Stimulated activated naive CD8-positive, alpha-beta T cell treated with anti-CD3 and anti-CD28 coated beads, Interleukin-15, amount 100 ng/mL, for 72 hours (primary cell): ENCODE data around the gene DCUN1D2.

Source experiments
- ATAC-seq: fragments of 150-1000 bp; cut with Tn5 transposase; 2 replicates; pipeline ENCODE4 v1.10.0; 2021; ENCODE audit warnings: mild to moderate bottlenecking, moderate library complexity
- DNase-seq, 2 donors: peaks; one replicate each; pipeline ENCODE4 v3.0.0; 2021 to 2022
- H3K27ac Mint-ChIP-seq, 2 donors: one replicate each; pipeline ENCODE4 v1.8.0; 2022; ENCODE audit warnings: mild to moderate bottlenecking in 2 of 2, mixed read lengths in 2 of 2, moderate library complexity in 2 of 2
- H3K27me3 Mint-ChIP-seq: one replicate; pipeline ENCODE4 v1.8.0; 2022; ENCODE audit warnings: mixed read lengths
- H3K4me1 Mint-ChIP-seq: one replicate; pipeline ENCODE4 v1.8.0; 2022; ENCODE audit warnings: mild to moderate bottlenecking, mixed read lengths
- H3K4me3 Mint-ChIP-seq, 2 donors: one replicate each; pipeline ENCODE4 v1.8.0; 2022; ENCODE audit warnings: mild to moderate bottlenecking in 2 of 2, mixed read lengths in 2 of 2, moderate library complexity in 1 of 2
- H3K9me3 Mint-ChIP-seq, 2 donors: one replicate each; pipeline ENCODE4 v1.8.0; 2022; ENCODE audit warnings: mixed read lengths in 2 of 2

DCUN1D2 gene

GRCh38 chr13:113468029-113468428 is 22.5 kb downstream of the DCUN1D2 start:
- no peak for ATAC-seq
- Mint-ChIP-seq H3K4me3 (no peak overlapping the region), H3K27ac (no peak overlapping the region), H3K27me3 (no peaks in the 10 kb centered on the region), H3K4me1 (peaks cover 6% of the 10 kb centered on the region), H3K9me3 (no peaks in the 10 kb centered on the region)
- no peak for DNase-seq

- no peak overlapping the region for H3K27ac Mint-ChIP-seq
- no peak for ATAC-seq
- H3K9me3 Mint-ChIP-seq, result no peaks in the 10 kb centered on the region
- H3K27me3 Mint-ChIP-seq, result no peaks in the 10 kb centered on the region
- H3K4me3 Mint-ChIP-seq, result no peak overlapping the region
- H3K4me1 Mint-ChIP-seq, result peaks cover 6% of the 10 kb centered on the region
- no peak for DNase-seq
Measured at GRCh38 chr13:113466383-113466782, 24.1 kb downstream of the DCUN1D2 start.

DNA sequence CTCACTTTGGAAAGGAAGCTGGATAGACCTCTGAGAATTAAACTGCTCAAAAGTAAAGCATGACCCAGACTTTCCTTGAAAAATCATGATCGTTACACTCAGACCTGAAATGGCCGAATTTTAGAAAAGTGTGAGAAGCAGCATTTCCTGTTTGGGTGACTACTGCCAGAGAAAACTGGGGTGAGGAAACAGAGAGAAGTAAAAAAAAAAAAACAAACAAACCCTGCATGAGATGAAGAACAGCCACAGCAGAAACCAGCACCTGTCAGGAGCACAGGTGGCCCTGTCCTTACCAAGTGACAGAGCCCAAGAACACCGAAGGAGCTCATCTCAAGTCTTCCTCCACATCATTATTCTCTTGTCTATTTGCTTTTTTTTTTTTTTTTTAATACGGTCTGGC is 25.2 kb downstream of the DCUN1D2 start:
- no peaks in the 10 kb centered on the region for H3K27me3 Mint-ChIP-seq
- DNase-seq (no peak), ATAC-seq (no peak)
- H3K9me3 Mint-ChIP-seq, result no peaks in the 10 kb centered on the region
- no peak overlapping the region for H3K4me3 Mint-ChIP-seq
- H3K4me1 Mint-ChIP-seq, result peaks cover 1% of the 10 kb centered on the region
- no peak overlapping the region for H3K27ac Mint-ChIP-seq

- H3K4me1 Mint-ChIP-seq, result no peaks in the 10 kb centered on the region
- no peaks in the 10 kb centered on the region for H3K27me3 Mint-ChIP-seq
- no peaks in the 10 kb centered on the region for H3K9me3 Mint-ChIP-seq
- no peak for ATAC-seq
- H3K4me3 Mint-ChIP-seq, result no peak overlapping the region
- DNase-seq, result no peak
- peak overlapping the region in 1 of 2 donors; percentile 54 for H3K27ac Mint-ChIP-seq
Measured at GRCh38 chr13:113464476-113464875, 26.0 kb downstream of the DCUN1D2 start.

DNA sequence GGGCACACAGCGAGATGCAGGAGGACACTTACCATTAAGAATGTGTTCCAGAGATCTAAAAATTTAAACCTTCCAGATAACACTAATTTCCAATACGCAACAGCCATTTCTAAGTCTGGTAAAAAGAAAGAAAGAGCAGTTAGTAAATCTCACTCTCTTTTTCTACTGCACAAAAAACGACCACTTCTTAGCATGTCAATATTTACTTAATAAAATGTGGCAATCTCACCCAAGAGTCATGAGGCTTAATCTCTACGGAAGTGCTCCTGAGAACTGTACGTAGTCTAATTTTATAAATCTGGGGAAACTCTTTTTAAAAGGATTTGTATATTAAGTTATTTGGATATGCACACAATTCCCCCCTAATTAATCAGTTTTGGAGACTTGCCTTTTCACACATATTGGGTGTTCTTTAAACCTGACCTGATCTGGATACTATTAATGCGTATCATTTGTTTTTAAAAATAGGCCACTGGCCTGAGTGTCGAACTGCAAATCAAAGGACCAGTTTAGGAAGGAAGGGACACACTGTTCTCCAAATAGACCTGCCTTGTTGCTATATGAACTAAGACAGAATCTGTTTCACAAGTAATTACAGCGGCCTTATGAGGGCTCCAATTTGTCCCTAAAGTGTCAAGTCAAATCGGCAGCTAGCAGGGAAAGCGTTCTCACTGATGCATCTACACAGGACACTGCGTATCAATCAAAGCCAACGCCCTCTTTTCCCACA is 29.3 kb downstream of the DCUN1D2 start:
- H3K4me3 Mint-ChIP-seq, result no peak overlapping the region
- ATAC-seq (no peak), DNase-seq (no peak)
- no peak overlapping the region for H3K27ac Mint-ChIP-seq
- H3K4me1 Mint-ChIP-seq, result no peaks in the 10 kb centered on the region
- no peaks in the 10 kb centered on the region for H3K27me3 Mint-ChIP-seq
- H3K9me3 Mint-ChIP-seq, result no peaks in the 10 kb centered on the region

DNA sequence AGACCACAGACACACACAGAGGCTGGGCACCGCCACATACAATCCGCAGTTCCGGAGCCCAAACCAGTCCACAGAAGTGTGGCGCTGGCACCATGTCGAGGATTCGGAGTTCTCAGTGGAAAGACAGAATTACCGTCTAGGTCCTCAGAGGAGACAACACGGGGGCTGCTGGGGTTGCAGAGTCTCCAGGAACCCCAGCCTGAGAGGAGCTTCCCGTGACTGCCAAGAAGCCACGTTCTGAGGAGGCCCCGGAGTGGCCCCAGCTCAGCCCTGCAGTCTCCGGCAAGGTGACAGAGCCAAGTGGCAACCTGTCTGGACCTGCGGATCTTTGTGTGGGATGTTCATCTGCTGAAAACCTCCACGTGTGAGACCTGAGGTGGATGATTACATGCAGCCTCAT is 29.9 kb downstream of the DCUN1D2 start:
- Mint-ChIP-seq H3K27me3 (no peaks in the 10 kb centered on the region), H3K4me3 (no peak overlapping the region), H3K4me1 (no peaks in the 10 kb centered on the region), H3K27ac (no peak overlapping the region), H3K9me3 (no peaks in the 10 kb centered on the region)
- no peak for DNase-seq
- no peak for ATAC-seq

DNA sequence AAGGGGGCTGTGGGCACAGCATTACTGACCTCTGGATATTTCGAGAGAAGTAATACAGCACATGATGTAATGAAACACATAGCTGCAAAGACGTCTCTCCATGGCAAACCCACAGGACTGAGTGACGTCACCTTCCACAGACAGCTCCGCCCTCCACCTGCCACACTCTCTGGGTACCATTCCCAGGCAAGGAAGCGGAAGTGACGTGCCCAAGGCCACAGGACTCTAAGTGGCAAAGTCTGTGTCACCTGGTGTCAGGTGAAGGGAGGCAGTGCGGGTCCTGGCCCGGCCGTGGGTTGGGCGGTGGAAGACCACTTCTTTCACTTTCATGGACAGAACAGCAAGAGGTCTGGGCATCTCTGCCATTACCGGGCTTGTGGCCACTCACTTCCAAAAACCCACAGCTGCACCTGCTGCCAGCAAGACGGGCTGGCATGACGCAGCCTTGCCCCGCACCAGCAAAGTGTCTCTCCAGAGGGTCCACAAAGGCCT is 30.4 kb downstream of the DCUN1D2 start:
- no peaks in the 10 kb centered on the region for H3K27me3 Mint-ChIP-seq
- no peak for DNase-seq
- H3K9me3 Mint-ChIP-seq, result no peaks in the 10 kb centered on the region
- no peak overlapping the region for H3K27ac Mint-ChIP-seq
- no peaks in the 10 kb centered on the region for H3K4me1 Mint-ChIP-seq
- H3K4me3 Mint-ChIP-seq, result no peak overlapping the region
- no peak for ATAC-seq

DNA sequence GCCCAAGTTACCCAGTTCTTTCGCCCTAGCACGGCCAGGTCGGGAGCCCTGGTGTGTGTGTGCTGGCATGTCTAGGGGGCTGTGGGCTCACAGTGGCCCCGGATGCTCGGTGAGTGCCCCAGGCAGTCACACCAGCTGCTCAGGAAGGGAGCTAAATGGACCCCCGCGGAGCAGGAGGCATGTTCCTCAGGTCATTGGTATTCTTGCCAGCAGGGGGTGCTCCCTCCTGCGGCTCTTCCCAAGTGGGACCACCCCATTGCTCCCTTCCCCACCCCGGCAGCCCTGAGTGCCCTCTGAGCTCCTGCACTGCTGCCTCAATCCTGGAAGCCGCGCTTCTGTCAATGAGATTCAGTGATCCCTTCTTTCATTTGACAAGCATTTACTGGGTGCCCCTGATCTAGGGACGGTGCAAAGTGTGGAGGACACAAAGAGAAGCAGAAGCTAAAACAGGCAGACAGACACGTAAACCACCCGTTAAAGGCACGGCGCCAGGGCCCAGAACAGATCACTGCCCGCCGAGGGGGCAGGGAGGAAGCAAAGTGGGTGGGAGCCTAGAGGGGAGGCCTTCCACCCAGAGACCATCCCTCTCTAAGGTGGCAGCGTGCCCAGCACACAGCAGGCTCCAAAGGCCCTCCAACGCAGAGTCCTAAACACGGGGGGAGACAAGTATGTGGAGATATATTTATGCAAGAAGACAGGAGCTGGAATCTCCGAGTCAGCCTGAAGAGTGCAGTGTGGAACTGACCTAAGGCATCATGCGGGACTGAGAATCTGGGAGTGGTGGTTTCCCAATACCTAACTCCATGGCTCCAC is 32.1 kb downstream of the DCUN1D2 start:
- Mint-ChIP-seq H3K27ac (peak overlapping the region in 1 of 2 donors; percentile 43), H3K4me1 (no peaks in the 10 kb centered on the region), H3K27me3 (no peaks in the 10 kb centered on the region), H3K4me3 (no peak overlapping the region), H3K9me3 (no peaks in the 10 kb centered on the region)
- ATAC-seq, result no peak
- no peak for DNase-seq

GRCh38 chr13:113457510-113457909 is 33.0 kb downstream of the DCUN1D2 start:
- Mint-ChIP-seq H3K9me3 (no peaks in the 10 kb centered on the region), H3K27me3 (no peaks in the 10 kb centered on the region), H3K27ac (no peak overlapping the region), H3K4me3 (no peak overlapping the region), H3K4me1 (no peaks in the 10 kb centered on the region)
- ATAC-seq, result no peak
- DNase-seq, result no peak

GRCh38 chr13:113456116-113456702 is 34.3 kb downstream of the DCUN1D2 start:
- ATAC-seq (no peak), DNase-seq (no peak)
- H3K4me3 Mint-ChIP-seq, result no peak overlapping the region
- H3K27ac Mint-ChIP-seq, result no peak overlapping the region
- no peaks in the 10 kb centered on the region for H3K9me3 Mint-ChIP-seq
- no peaks in the 10 kb centered on the region for H3K27me3 Mint-ChIP-seq
- no peaks in the 10 kb centered on the region for H3K4me1 Mint-ChIP-seq

DNA sequence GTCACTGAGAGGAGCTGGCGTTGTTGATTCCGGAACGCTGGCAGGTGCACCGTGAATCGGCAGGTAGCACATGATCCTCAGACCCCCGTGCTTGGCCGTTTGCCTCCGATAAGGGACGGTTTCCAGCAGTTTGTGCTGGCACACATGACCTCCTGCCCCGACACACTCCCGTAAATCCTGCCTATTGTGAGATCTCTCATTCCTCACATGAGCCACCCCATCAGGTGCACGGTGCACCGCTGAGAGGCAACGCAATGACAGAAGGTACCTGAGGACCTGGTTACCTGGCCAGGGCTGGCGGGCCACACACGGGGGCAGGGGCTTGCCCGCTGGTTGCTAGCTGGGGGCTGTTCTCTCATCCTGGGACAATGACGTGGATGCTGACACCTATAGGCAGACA is 35.1 kb downstream of the DCUN1D2 start:
- no peak for DNase-seq
- no peaks in the 10 kb centered on the region for H3K4me1 Mint-ChIP-seq
- no peaks in the 10 kb centered on the region for H3K9me3 Mint-ChIP-seq
- ATAC-seq, result no peak
- H3K27me3 Mint-ChIP-seq, result no peaks in the 10 kb centered on the region
- H3K27ac Mint-ChIP-seq, result no peak overlapping the region
- no peak overlapping the region for H3K4me3 Mint-ChIP-seq

GRCh38 chr13:113454936-113455335 is 35.6 kb downstream of the DCUN1D2 start:
- ATAC-seq, result no peak

DNA sequence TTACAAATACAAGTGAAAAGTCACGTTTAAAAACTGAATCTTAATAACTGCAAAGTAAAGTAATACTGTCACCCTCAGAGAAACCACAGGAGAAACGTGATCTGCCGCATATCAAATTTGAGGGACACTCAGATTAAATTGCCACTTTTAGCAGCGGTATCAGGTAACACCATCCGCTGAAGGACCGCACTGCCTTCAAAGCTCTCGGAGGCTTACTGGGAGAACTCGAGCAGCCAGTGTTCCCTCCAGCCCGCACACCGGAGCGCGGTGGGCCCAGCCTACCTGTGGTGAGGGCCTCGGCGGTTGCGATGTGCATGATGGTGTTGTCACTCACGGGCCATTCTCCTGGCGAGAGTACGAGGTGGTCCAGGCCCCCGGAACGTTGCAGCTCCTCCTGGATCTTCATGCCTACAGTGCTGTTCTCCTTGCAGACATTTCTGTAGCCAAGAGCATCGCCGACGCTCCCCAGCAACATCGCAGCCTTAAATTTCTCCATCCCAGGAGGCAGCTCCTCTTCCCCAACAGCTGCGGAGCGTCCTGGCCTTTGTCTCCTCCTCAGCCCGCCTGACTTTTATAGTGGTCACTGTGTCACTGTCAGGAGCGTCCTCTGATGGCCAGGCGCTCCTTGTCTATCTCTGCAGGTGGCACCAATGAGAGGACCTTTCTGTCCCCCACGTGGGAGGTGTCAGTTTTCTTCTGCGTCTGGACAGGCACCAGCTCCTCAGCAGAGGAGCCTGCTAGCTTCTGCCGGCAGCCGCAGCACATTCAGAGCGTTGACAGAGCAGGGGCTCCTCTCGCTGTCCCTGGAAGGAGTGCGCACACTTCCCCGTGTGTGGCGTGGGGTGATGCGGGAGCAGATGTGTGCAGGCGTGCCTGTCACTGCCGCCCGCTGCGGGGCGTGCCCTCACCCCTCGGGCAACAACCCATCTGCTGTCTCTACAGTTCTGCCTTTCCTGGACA is 37.3 kb downstream of the DCUN1D2 start, which contains the start of gene ADPRHL1:
TSS of gene ADPRHL1 (minus strand) at position 547 of the 960 bp plus-strand sequence. CDS start at position 496, 51 bp downstream.
- no peak within 1 kb of the TSS for H3K4me3 Mint-ChIP-seq
- H3K9me3 Mint-ChIP-seq, result no peaks in the 10 kb centered on the region
- peak within 1 kb of the TSS; percentile 42 to 57 for H3K27ac Mint-ChIP-seq
- H3K27me3 Mint-ChIP-seq, result no peaks in the 10 kb centered on the region
- ATAC-seq (no peak), DNase-seq (no peak)
- H3K4me1 Mint-ChIP-seq, result no peaks in the 10 kb centered on the region

More at GRCh38 chr13:113454936-113455335, 35.6 kb downstream of the DCUN1D2 start:
- H3K27ac Mint-ChIP-seq, result no peak overlapping the region
- no peak for DNase-seq
- no peaks in the 10 kb centered on the region for H3K27me3 Mint-ChIP-seq
- H3K9me3 Mint-ChIP-seq, result no peaks in the 10 kb centered on the region
- no peaks in the 10 kb centered on the region for H3K4me1 Mint-ChIP-seq
- no peak overlapping the region for H3K4me3 Mint-ChIP-seq

DNA sequence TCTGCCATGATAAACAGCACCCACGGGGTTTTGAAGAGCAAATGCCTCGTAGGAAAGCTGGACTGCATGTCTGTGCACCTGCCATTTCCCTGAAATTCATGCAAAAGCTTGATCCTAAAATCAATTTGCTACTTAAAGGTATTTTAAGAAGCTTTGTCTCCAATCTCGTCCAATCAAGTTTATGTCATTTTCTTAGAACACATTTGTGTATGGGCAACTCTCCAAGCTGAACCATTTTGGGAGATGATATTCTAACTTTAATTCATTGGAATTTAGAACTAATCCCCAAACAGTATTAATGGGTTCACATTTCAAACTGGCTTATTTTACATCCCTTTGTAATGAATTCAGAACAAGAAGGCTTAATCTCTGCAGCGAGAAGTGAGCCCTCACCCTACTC is 38.0 kb downstream of the DCUN1D2 start:
- Mint-ChIP-seq H3K9me3 (no peaks in the 10 kb centered on the region), H3K4me3 (no peak overlapping the region), H3K27ac (peak overlapping the region in 1 of 2 donors; percentile 22), H3K4me1 (no peaks in the 10 kb centered on the region), H3K27me3 (no peaks in the 10 kb centered on the region)
- no peak for DNase-seq
- ATAC-seq, result no peak

DNA sequence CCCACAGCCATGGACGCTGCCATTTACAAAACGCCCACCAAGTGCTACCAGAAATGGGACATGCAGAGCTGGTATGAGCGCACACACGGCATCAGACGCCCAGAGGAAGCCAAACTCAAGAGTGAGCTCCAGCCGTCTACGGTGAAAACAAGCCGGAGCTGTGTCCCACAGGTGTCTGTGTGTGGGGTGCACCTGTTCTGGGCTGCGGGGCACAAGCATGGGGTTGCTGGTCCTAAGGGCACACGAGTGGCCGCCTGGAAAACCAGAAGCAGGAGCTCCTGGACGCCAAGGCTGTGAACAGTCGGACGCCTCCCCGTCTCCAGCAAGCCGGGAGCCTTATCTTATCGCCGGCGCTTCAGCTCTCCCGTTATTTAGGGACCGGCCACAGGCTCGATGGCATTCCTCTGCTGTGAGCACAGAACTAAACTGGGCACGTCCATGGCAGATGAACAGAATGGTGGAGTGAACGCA is 38.5 kb downstream of the DCUN1D2 start:
- H3K9me3 Mint-ChIP-seq, result no peaks in the 10 kb centered on the region
- no peak overlapping the region for H3K4me3 Mint-ChIP-seq
- no peak for ATAC-seq
- H3K4me1 Mint-ChIP-seq, result no peaks in the 10 kb centered on the region
- DNase-seq, result no peak
- no peaks in the 10 kb centered on the region for H3K27me3 Mint-ChIP-seq
- no peak overlapping the region for H3K27ac Mint-ChIP-seq
